GM21360 (cell line): ENCODE measurements around the gene PRRG2.

ENCODE experiments used
- ATAC-seq: cut with Tn5 transposase; IDR thresholded peaks from one replicate; pipeline ENCODE4 v1.9.1; 2021; ENCODE audit warnings: mild to moderate bottlenecking, moderate library complexity; ENCODE audit not compliant: unreplicated experiment

The PRRG2 gene

DNA sequence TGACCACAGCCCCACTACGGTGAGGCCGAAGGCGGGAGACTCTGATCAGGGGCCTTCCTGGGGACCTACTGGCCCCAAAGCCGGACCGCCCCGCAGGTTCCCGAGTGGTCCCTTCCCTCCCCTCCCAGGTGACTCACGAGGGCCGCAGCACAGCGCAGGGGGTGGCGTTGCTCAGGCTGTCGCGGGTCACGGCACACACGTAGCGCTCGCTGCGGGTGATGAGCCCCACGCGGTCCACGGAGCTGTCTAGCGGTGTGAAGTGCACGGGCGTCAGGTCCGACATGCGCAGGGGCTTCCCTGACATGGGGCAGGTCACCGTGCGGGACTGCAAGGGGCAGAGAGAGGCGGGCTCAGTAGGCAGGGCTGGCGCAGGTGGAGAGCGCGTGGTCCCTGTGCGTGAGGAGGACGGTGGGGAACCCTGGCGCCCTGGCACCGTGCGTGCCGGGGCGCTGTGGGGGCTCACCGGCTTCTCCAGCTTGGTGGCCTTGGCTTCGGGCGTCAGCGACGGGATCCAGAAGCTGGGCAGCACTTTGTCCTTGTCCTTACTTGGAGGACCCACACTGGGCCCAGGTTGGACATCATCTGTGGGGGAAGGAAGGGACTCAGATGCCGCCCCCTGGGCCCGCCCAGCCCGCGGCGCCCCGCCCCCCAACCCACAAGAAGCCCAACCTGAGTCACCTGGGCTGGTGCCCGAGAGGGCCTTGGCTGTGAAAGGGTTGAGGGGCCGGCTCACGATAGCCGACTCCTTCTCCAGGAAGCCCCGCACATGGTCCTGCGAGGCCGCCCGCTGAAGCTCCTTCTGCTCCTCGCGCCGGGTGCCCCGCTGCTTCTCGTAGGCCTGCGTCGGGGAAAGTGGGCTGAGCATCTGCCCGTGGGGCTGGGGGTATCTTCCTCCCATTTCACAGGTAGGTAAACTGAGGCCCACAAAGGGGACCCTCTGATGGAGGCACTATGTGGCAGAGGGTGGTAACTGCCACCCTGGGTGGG, 24.4 kb upstream of the PRRG2 start:
- ATAC-seq = no peak

- no peak for ATAC-seq
Measured at GRCh38 chr19:49557641-49558325, 23.3 kb upstream of the PRRG2 start.

- no peak for ATAC-seq
Measured at GRCh38 chr19:49558591-49558990, 22.5 kb upstream of the PRRG2 start.

GRCh38 chr19:49559443-49559842, 21.7 kb upstream of the PRRG2 start:
- no peak for ATAC-seq

DNA sequence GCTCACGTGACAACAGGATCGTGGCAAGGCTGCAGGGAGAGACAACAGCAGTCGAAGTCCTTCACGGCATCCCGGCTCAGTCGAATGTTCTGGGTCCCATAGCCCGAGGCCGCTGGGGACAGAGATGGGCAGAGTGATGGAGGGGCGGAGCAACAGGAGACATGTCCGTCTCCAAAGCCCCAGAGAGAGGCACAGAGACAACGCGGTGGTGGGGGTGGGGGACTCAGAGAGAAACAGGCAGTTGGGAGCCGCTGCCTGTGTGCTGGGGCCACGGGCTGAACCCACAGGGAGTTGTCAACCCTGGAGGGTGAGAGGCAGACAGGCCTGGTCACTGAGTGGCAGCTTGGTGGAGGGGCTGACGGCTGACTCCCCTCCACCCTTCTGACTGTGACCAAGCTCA, 21.2 kb upstream of the PRRG2 start:
- ATAC-seq = no peak

DNA sequence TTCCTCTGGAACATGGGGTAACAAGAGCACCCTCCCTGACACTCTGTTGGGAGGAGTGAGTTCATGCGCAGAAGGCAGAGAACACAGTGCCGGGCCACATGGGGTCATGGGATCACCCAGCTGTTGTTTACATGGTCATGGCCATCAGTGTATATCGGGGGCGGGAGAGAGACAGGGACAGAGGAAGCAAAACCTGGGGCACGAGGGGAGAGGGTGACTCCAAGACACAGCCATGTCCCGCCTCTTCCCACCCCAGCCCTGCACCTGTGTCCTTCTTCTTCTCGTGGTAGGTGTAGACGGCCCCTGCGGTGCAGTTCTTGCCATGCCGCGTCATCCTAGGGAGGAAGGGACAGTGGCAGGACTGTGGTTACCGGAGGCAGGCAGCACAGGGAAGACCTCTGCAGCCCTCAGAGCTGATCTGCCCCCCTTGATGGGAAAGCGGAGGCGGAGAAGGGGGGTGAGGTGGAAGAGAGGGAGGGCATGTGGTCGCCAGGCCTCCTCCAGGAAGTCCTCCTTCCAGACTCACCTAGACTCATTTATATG, 20.7 kb upstream of the PRRG2 start:
- no peak for ATAC-seq

GRCh38 chr19:49564616-49565045, 16.5 kb upstream of the PRRG2 start:
- no peak for ATAC-seq

DNA sequence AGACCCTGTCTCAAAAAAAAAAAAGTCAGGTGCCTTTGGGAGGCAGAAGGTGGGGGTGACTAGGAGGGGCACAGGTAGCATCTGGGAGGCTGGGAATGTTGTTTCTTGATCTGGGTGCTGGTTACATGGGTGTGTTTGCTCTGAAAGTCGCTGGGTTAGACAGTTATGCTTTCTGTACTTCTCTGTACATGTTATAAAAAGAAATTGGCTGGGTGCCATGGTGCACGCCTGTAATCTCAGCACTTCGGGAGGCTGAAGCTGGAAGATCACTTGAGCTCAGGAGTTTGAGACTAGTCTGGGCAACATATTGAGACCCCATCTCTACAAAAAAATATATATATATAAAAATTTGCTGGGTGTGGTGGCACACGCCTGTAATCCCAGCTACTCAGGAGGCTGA, 15.9 kb upstream of the PRRG2 start:
- no peak for ATAC-seq

- no peak for ATAC-seq
Measured at GRCh38 chr19:49566302-49566701, 14.8 kb upstream of the PRRG2 start.

- no peak for ATAC-seq
Measured at GRCh38 chr19:49567861-49568441, 13.2 kb upstream of the PRRG2 start.

- no peak for ATAC-seq
Measured at GRCh38 chr19:49570138-49570856, 10.8 kb upstream of the PRRG2 start.

GRCh38 chr19:49570997-49571676, 10.0 kb upstream of the PRRG2 start:
- no peak for ATAC-seq

- ATAC-seq = no peak
Measured at GRCh38 chr19:49573009-49573408, 8.1 kb upstream of the PRRG2 start.

DNA sequence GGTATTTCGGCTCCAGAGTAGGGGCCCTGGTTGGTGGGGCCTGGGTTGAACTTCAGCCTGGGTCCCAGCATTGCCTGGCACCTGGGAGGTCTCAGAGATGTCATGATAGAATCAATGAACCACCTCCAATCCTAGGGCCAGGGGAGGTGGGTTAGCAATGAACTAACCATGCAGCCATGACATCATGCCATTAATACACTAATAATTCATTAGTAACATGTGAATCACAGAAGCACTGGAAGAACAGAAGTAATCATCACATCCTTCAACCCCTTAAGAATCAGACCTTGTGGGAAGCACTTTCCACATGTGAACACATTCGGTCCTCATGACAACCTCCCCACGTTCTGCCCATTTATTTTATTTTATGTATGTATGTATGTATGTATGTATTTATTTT, 7.7 kb upstream of the PRRG2 start:
- no peak for ATAC-seq

DNA sequence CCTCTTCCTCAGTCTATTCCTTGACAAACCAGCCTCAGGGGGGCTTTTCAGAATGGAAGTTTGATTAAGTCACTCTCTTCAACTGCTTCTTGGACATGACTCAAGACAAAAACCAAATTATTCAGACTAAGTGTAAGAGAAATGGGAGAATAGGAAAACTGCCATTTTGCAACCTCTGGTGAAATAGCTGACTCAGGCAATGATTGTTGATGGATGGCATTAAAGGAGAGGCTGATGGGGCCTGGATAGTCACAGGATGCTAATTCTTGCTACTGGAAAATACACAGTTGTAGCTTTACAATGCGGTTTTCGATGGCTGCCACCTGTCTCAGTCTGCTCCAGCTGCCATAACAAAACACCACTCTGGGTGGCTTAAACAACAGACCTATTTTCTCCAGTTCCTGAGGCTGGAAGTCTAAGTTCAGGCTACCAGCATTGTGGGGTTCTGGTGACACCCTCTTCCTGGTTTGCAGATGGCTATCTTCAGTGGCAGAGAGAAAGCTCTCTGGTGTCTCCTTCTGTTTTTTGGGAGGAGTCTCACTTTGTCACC, 6.8 kb upstream of the PRRG2 start:
- ATAC-seq = no peak

- ATAC-seq = no peak
Measured at GRCh38 chr19:49579193-49579592, 1.9 kb upstream of the PRRG2 start.

- ATAC-seq = no peak
Measured at GRCh38 chr19:49579947-49580263, 1.2 kb upstream of the PRRG2 start.

GRCh38 chr19:49580264-49581006, 681 bp upstream of the PRRG2 start, which contains the start of gene NOSIP:
Gene NOSIP, minus strand, starts transcription at chr19:49580556. Its CDS starts 19,865 bp downstream, at chr19:49560691.
- peak; percentile 82 for ATAC-seq

GRCh38 chr19:49583239-49583638, 2.1 kb downstream of the PRRG2 start:
- ATAC-seq = no peak
